HL-60 (cell line): Measurements from ENCODE around the gene LRBA.

ENCODE experiments used
- DNase-seq, 2 experiments: peaks; one replicate each; pipeline ENCODE4 v3.0.0-alpha.2; 2010 to 2020; ENCODE audit warnings: low read depth in 1 of 2, low spot score in 1 of 2
- H3K27ac ChIP-seq: fragments of 250-450 bp; sonication (Bioruptor Pico); replicated peaks from 2 replicates; pipeline ENCODE4 v1.5.1; 2020; ENCODE audit warnings: mild to moderate bottlenecking, moderate library complexity
- H3K27me3 ChIP-seq: fragments of 250-450 bp; sonication (Bioruptor Pico); 2 replicates; pipeline ENCODE4 v1.5.1; 2021; ENCODE audit warnings: mild to moderate bottlenecking, moderate library complexity; ENCODE audit not compliant: insufficient read depth, poor library complexity, severe bottlenecking
- H3K4me3 ChIP-seq: replicated peaks from 2 replicates; pipeline ENCODE4 v1.5.1; 2011; ENCODE audit warnings: mild to moderate bottlenecking, control low read depth, low read length; ENCODE audit not compliant: insufficient read depth
- GABPA ChIP-seq: IDR thresholded peaks from 2 replicates; pipeline ENCODE4 v1.6.1; 2012; ENCODE audit warnings: low read depth
- POLR2AphosphoS5 ChIP-seq: IDR thresholded peaks from 2 replicates; pipeline ENCODE4 v1.6.1; 2012; ENCODE audit warnings: low read depth
- SPI1 ChIP-seq: IDR thresholded peaks from 2 replicates; pipeline ENCODE4 v1.6.1; 2012; ENCODE audit warnings: low read depth, mild to moderate bottlenecking, borderline replicate concordance
- TF ChIP-seq, protein P1 (sequence below): IDR thresholded peaks from one replicate; pipeline ENCODE4 v1.5.1; 2011; ENCODE audit warnings: low read length, control low read depth, inconsistent platforms; ENCODE audit not compliant: insufficient read depth
- TF ChIP-seq, protein P2 (sequence below): IDR thresholded peaks from 2 replicates; pipeline ENCODE4 v1.6.1; 2012; ENCODE audit warnings: low read depth; ENCODE audit not compliant: insufficient replicate concordance

Gene LRBA

DNA sequence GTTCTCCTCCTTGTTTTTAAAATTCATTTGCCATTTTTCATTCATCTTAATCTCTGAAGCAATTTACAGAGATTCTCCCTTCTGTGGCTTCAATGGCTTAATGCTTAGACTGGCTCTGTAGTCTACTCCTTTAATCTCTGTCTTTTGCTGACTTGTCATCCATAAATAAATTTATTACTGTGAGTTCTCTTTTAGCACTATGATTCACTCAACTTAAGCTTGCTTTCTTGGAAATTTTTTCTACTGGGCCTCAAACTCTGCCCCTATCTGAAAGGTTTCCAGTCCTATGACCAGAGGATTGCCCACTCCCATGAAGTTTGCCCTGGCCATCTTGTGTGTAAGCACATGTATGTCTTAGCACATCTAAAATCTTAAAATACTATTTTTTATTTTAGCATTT, 685.7 kb downstream of the LRBA start:
- DNase-seq = no peak
- TF ChIP-seq, protein P1, sequence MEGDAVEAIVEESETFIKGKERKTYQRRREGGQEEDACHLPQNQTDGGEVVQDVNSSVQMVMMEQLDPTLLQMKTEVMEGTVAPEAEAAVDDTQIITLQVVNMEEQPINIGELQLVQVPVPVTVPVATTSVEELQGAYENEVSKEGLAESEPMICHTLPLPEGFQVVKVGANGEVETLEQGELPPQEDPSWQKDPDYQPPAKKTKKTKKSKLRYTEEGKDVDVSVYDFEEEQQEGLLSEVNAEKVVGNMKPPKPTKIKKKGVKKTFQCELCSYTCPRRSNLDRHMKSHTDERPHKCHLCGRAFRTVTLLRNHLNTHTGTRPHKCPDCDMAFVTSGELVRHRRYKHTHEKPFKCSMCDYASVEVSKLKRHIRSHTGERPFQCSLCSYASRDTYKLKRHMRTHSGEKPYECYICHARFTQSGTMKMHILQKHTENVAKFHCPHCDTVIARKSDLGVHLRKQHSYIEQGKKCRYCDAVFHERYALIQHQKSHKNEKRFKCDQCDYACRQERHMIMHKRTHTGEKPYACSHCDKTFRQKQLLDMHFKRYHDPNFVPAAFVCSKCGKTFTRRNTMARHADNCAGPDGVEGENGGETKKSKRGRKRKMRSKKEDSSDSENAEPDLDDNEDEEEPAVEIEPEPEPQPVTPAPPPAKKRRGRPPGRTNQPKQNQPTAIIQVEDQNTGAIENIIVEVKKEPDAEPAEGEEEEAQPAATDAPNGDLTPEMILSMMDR = no peak
- TF ChIP-seq SPI1 = no peak
- TF ChIP-seq GABPA = no peak
- TF ChIP-seq POLR2AphosphoS5 = no peak
- TF ChIP-seq, protein P2, sequence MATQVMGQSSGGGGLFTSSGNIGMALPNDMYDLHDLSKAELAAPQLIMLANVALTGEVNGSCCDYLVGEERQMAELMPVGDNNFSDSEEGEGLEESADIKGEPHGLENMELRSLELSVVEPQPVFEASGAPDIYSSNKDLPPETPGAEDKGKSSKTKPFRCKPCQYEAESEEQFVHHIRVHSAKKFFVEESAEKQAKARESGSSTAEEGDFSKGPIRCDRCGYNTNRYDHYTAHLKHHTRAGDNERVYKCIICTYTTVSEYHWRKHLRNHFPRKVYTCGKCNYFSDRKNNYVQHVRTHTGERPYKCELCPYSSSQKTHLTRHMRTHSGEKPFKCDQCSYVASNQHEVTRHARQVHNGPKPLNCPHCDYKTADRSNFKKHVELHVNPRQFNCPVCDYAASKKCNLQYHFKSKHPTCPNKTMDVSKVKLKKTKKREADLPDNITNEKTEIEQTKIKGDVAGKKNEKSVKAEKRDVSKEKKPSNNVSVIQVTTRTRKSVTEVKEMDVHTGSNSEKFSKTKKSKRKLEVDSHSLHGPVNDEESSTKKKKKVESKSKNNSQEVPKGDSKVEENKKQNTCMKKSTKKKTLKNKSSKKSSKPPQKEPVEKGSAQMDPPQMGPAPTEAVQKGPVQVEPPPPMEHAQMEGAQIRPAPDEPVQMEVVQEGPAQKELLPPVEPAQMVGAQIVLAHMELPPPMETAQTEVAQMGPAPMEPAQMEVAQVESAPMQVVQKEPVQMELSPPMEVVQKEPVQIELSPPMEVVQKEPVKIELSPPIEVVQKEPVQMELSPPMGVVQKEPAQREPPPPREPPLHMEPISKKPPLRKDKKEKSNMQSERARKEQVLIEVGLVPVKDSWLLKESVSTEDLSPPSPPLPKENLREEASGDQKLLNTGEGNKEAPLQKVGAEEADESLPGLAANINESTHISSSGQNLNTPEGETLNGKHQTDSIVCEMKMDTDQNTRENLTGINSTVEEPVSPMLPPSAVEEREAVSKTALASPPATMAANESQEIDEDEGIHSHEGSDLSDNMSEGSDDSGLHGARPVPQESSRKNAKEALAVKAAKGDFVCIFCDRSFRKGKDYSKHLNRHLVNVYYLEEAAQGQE = no peak
- Histone ChIP-seq H3K27ac (no peak overlapping the region), H3K4me3 (no peak overlapping the region), H3K27me3 (no peaks in the 10 kb centered on the region)

DNA sequence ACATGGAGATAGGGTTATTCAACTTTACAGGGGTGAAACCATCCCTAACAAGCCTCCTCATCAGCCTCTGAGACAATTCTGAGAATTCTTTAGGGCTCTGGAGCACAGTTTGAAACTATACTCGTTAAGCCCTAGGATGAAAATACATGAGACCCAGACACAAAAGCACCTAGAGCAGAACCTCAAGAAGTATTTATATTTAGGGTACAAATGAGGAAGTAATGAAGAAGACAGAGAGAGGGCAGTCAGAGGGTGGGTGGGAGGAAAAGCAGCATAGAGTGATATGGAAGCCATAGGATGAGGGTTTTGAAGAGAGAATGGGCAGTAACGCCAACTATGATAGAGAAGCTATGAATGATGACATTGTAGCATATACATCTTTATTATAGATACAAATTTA, 686.6 kb downstream of the LRBA start:
- Histone ChIP-seq H3K27ac (no peak overlapping the region), H3K27me3 (no peaks in the 10 kb centered on the region), H3K4me3 (no peak overlapping the region)
- no peak for DNase-seq
- TF ChIP-seq POLR2AphosphoS5 = no peak
- TF ChIP-seq, protein P2 = no peak
- no peak for TF ChIP-seq SPI1
- TF ChIP-seq GABPA = no peak
- TF ChIP-seq, protein P1 = no peak

DNA sequence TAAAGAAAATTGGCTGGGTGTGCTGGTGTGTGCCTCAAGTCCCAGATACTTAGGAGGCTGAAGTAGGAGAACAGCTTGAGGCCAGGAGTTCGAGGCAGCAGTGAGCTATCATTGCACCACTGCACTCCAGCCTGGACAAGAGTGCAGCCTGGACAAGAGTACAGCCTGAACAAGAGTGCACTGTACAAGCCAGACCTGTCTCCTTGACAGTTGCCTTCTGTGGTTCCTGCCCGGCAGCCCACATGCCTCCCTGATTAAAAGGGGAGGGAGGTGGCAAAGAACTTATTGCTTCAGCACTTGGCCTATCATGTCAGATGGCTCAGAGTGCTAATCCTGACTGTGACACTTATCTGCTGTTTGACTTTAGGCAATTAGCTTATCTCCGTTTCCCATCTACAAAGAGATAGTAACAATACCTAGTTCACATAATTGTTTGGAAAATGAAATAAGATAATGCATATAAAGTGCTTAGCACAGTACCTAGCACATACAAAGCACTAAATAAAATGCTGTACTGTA, 687.8 kb downstream of the LRBA start:
- TF ChIP-seq, protein P1 = no peak
- TF ChIP-seq POLR2AphosphoS5 (no peak), SPI1 (no peak), GABPA (no peak)
- TF ChIP-seq, protein P2 = no peak
- H3K27ac ChIP-seq = no peak overlapping the region
- no peak overlapping the region for H3K4me3 ChIP-seq
- no peaks in the 10 kb centered on the region for H3K27me3 ChIP-seq
- no peak for DNase-seq
